ENCODE data around the gene DSP. TPM values are rescaled to one million over a fixed set of nuclear protein-coding genes. Genes with fewer than 3 reads are reported as not detected.

The DSP gene
- total and polyA plus RNA-seq, 9 donors = 1.4 to 58.5 (median 3.4) TPM

DNA sequence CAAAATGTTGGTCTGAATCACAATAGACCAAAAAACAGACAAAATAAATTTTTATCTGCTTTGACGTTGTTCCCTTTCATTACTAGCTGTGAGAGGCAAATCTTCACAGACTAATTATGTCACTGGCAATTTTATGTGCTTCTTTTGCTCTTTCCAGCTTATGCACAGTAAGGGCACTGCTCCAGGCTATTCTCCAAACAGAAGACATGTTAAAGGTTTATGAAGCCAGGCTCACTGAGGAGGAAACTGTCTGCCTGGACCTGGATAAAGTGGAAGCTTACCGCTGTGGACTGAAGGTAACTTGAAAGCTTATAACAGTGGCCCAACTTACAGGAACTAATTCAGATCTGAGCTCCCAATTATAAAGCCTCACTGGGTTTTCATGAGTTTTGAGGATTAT lies 33.0 kb downstream of the DSP start:
- no CpG with 5 or more reads among the region's 2 CpGs for WGBS (ENCODE audit: insufficient coverage)
- Histone ChIP-seq H3K36me3 (ENCODE audit: control insufficient read depth, insufficient read depth, low read length) (no peaks in the 10 kb centered on the region), H3K27ac (ENCODE audit: low read length) (no peak overlapping the region), H3K4me1 (ENCODE audit: control insufficient read depth, insufficient read depth, low read length) (no peaks in the 10 kb centered on the region), H3K9me3 (replicated peaks; ENCODE audit: control insufficient read depth, low read depth, low read length) (no peaks in the 10 kb centered on the region), H3K4me3 (ENCODE audit: low read length) (no peak overlapping the region), H3K27me3 (ENCODE audit: control insufficient read depth, insufficient read depth, low read length) (no peaks in the 10 kb centered on the region)
- DNase-seq = no peak

DNA sequence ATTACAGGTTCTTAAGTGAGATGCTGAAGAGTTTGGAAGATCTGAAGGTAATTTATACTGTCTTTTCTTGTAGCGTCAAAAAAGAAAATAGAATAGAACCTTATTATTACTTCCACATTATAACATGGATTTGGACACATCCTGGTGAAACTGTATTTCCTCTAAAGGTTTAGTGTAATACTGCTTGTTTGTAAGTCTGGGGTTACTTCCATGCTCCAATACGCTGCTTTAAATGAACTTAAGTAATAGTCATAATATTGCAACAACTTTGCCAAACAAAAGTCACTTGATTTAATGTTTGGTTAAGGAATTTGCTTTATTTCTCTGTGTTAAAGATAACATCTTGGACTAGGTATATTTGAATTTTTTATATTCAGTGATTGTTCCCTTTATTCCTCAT lies 37.0 kb downstream of the DSP start:
- Histone ChIP-seq H3K4me3 (ENCODE audit: low read length) (no peak overlapping the region), H3K36me3 (ENCODE audit: control insufficient read depth, insufficient read depth, low read length) (no peaks in the 10 kb centered on the region), H3K4me1 (ENCODE audit: control insufficient read depth, insufficient read depth, low read length) (no peaks in the 10 kb centered on the region), H3K27ac (ENCODE audit: low read length) (no peak overlapping the region), H3K27me3 (ENCODE audit: control insufficient read depth, insufficient read depth, low read length) (peaks cover 4% of the 10 kb centered on the region), H3K9me3 (replicated peaks; ENCODE audit: control insufficient read depth, low read depth, low read length) (no peaks in the 10 kb centered on the region)
- no peak for DNase-seq
- no CpG with 5 or more reads among the region's 2 CpGs for WGBS (ENCODE audit: insufficient coverage)

DNA sequence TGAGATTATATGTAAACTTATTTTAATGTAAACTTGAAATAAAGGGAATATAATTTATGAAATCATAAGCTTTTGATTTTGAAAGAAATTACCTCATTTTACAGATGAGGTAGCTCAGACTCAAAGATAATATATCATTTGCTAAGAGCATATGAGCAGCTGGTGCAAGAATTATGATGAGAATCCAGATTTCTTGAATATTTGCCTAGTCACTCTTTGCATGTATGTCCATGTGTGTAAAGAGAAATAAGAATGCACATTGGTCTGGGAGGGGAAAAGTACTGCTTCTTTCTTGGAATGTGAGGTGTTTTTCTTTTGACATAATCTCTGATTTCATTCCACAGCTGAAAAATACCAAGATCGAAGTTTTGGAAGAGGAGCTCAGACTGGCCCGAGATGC lies 37.5 kb downstream of the DSP start:
- WGBS (ENCODE audit: insufficient coverage) = 86% methylated on average over 1 of the region's 2 CpGs
- no peaks in the 10 kb centered on the region for H3K36me3 ChIP-seq (ENCODE audit: control insufficient read depth, insufficient read depth, low read length)

DNA sequence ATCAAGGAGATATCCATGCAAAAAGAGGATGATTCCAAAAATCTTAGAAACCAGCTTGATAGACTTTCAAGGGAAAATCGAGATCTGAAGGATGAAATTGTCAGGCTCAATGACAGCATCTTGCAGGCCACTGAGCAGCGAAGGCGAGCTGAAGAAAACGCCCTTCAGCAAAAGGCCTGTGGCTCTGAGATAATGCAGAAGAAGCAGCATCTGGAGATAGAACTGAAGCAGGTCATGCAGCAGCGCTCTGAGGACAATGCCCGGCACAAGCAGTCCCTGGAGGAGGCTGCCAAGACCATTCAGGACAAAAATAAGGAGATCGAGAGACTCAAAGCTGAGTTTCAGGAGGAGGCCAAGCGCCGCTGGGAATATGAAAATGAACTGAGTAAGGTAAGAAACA lies 38.4 kb downstream of the DSP start:
- DNase-seq = no peak
- WGBS (ENCODE audit: insufficient coverage) = 91% methylated on average over 9 of the region's 9 CpGs
- H3K27me3 ChIP-seq (ENCODE audit: control insufficient read depth, insufficient read depth, low read length) = peaks cover 4% of the 10 kb centered on the region
- H3K4me1 ChIP-seq (ENCODE audit: control insufficient read depth, insufficient read depth, low read length) = no peaks in the 10 kb centered on the region
- H3K27ac ChIP-seq (ENCODE audit: low read length) = no peak overlapping the region
- no peaks in the 10 kb centered on the region for H3K9me3 ChIP-seq (replicated peaks; ENCODE audit: control insufficient read depth, low read depth, low read length)
- no peaks in the 10 kb centered on the region for H3K36me3 ChIP-seq (ENCODE audit: control insufficient read depth, insufficient read depth, low read length)
- no peak overlapping the region for H3K4me3 ChIP-seq (ENCODE audit: low read length)

More for the DNA sequence above, 37.5 kb downstream of the DSP start:
- no peak overlapping the region for H3K27ac ChIP-seq (ENCODE audit: low read length)
- no peak overlapping the region for H3K4me3 ChIP-seq (ENCODE audit: low read length)
- H3K4me1 ChIP-seq (ENCODE audit: control insufficient read depth, insufficient read depth, low read length) = no peaks in the 10 kb centered on the region
- no peaks in the 10 kb centered on the region for H3K9me3 ChIP-seq (replicated peaks; ENCODE audit: control insufficient read depth, low read depth, low read length)
- no peak for DNase-seq
- H3K27me3 ChIP-seq (ENCODE audit: control insufficient read depth, insufficient read depth, low read length) = peaks cover 4% of the 10 kb centered on the region

DNA sequence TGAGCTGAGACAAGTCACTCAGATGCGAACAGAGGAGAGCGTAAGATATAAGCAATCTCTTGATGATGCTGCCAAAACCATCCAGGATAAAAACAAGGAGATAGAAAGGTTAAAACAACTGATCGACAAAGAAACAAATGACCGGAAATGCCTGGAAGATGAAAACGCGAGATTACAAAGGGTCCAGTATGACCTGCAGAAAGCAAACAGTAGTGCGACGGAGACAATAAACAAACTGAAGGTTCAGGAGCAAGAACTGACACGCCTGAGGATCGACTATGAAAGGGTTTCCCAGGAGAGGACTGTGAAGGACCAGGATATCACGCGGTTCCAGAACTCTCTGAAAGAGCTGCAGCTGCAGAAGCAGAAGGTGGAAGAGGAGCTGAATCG lies 39.1 kb downstream of the DSP start:
- H3K27me3 ChIP-seq (ENCODE audit: control insufficient read depth, insufficient read depth, low read length) = peaks cover 10% of the 10 kb centered on the region
- H3K27ac ChIP-seq (ENCODE audit: low read length) = no peak overlapping the region
- WGBS (ENCODE audit: insufficient coverage) = 86% methylated on average over 12 of the region's 13 CpGs
- DNase-seq = no peak
- no peaks in the 10 kb centered on the region for H3K36me3 ChIP-seq (ENCODE audit: control insufficient read depth, insufficient read depth, low read length)
- no peak overlapping the region for H3K4me3 ChIP-seq (ENCODE audit: low read length)
- no peaks in the 10 kb centered on the region for H3K9me3 ChIP-seq (replicated peaks; ENCODE audit: control insufficient read depth, low read depth, low read length)
- H3K4me1 ChIP-seq (ENCODE audit: control insufficient read depth, insufficient read depth, low read length) = no peaks in the 10 kb centered on the region

DNA sequence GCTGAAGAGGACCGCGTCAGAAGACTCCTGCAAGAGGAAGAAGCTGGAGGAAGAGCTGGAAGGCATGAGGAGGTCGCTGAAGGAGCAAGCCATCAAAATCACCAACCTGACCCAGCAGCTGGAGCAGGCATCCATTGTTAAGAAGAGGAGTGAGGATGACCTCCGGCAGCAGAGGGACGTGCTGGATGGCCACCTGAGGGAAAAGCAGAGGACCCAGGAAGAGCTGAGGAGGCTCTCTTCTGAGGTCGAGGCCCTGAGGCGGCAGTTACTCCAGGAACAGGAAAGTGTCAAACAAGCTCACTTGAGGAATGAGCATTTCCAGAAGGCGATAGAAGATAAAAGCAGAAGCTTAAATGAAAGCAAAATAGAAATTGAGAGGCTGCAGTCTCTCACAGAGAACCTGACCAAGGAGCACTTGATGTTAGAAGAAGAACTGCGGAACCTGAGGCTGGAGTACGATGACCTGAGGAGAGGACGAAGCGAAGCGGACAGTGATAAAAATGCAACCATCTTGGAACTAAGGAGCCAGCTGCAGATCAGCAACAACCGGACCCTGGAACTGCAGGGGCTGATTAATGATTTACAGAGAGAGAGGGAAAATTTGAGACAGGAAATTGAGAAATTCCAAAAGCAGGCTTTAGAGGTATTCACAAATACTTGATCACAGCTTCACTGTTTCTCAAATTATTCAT lies 39.6 kb downstream of the DSP start:
- 75% methylated on average over 12 of the region's 14 CpGs for WGBS (ENCODE audit: insufficient coverage)
- no peaks in the 10 kb centered on the region for H3K36me3 ChIP-seq (ENCODE audit: control insufficient read depth, insufficient read depth, low read length)

DNA sequence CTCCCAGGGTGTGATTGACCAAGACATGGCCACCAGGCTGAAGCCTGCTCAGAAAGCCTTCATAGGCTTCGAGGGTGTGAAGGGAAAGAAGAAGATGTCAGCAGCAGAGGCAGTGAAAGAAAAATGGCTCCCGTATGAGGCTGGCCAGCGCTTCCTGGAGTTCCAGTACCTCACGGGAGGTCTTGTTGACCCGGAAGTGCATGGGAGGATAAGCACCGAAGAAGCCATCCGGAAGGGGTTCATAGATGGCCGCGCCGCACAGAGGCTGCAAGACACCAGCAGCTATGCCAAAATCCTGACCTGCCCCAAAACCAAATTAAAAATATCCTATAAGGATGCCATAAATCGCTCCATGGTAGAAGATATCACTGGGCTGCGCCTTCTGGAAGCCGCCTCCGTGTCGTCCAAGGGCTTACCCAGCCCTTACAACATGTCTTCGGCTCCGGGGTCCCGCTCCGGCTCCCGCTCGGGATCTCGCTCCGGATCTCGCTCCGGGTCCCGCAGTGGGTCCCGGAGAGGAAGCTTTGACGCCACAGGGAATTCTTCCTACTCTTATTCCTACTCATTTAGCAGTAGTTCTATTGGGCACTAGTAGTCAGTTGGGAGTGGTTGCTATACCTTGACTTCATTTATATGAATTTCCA lies 43.9 kb downstream of the DSP start:
- no peak for DNase-seq
- no peaks in the 10 kb centered on the region for H3K4me1 ChIP-seq (ENCODE audit: control insufficient read depth, insufficient read depth, low read length)
- WGBS (ENCODE audit: insufficient coverage) = 95% methylated on average over 14 of the region's 28 CpGs
- no peaks in the 10 kb centered on the region for H3K9me3 ChIP-seq (replicated peaks; ENCODE audit: control insufficient read depth, low read depth, low read length)
- no peak overlapping the region for H3K4me3 ChIP-seq (ENCODE audit: low read length)
- H3K27ac ChIP-seq (ENCODE audit: low read length) = no peak overlapping the region
- H3K36me3 ChIP-seq (ENCODE audit: control insufficient read depth, insufficient read depth, low read length) = no peaks in the 10 kb centered on the region
- H3K27me3 ChIP-seq (ENCODE audit: control insufficient read depth, insufficient read depth, low read length) = peaks cover 10% of the 10 kb centered on the region

More for the DNA sequence above, 39.6 kb downstream of the DSP start:
- Histone ChIP-seq H3K4me3 (ENCODE audit: low read length) (no peak overlapping the region), H3K27ac (ENCODE audit: low read length) (no peak overlapping the region), H3K27me3 (ENCODE audit: control insufficient read depth, insufficient read depth, low read length) (peaks cover 10% of the 10 kb centered on the region), H3K9me3 (replicated peaks; ENCODE audit: control insufficient read depth, low read depth, low read length) (no peaks in the 10 kb centered on the region), H3K4me1 (ENCODE audit: control insufficient read depth, insufficient read depth, low read length) (no peaks in the 10 kb centered on the region)
- no peak for DNase-seq

DNA sequence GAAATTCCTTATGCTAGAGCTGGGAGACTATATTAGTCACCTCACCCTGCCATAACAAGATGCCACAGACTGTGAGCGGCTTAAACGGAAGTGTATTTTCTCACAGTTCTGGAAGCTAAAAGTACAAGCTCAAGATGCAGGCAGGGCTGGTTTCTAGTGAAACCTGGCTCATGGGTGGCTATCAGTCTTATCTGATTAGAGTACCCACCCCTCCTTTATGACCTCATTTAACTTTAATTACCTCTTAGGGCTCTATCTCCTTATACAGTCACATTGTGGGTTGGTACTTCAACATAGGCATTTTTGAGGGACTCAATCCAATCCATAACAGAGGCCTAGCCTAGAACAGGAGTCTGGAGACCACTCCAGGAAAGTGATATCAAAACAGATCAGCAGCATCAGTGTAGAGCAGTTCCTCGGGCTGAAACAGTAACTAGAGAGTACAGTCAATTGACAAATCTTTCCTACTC lies 46.2 kb downstream of the DSP start:
- WGBS (ENCODE audit: insufficient coverage) = 100% methylated on average over 2 of the region's 3 CpGs
- Histone ChIP-seq H3K27me3 (ENCODE audit: control insufficient read depth, insufficient read depth, low read length) (peaks cover 6% of the 10 kb centered on the region), H3K36me3 (ENCODE audit: control insufficient read depth, insufficient read depth, low read length) (no peaks in the 10 kb centered on the region), H3K4me3 (ENCODE audit: low read length) (no peak overlapping the region), H3K27ac (ENCODE audit: low read length) (no peak overlapping the region), H3K4me1 (ENCODE audit: control insufficient read depth, insufficient read depth, low read length) (peaks cover 6% of the 10 kb centered on the region), H3K9me3 (replicated peaks; ENCODE audit: control insufficient read depth, low read depth, low read length) (no peaks in the 10 kb centered on the region)
- DNase-seq = no peak

DNA sequence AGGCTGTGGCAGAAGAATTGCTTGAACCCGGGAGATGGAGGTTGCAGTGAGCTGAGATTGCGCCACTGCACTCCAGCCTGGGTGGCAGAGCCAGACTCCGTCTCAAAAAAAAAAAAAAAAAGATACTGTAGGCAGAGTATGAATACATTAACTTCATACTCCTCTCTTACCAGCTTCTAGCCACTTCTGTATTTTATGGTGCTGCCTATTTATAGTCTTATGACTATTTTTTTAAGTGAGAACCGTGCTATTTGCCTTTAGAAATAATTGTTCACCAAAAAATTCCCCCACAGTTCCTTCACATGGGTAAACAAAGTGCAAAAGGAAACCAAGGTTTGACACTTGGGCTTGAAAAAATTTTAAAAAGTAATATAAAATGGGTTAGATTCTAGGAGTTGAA lies 47.0 kb downstream of the DSP start:
- no peak overlapping the region for H3K4me3 ChIP-seq (ENCODE audit: low read length)
- H3K4me1 ChIP-seq (ENCODE audit: control insufficient read depth, insufficient read depth, low read length) = peaks cover 6% of the 10 kb centered on the region
- H3K9me3 ChIP-seq (replicated peaks; ENCODE audit: control insufficient read depth, low read depth, low read length) = no peaks in the 10 kb centered on the region
- H3K27ac ChIP-seq (ENCODE audit: low read length) = no peak overlapping the region
- no CpG with 5 or more reads among the region's 4 CpGs for WGBS (ENCODE audit: insufficient coverage)
- no peaks in the 10 kb centered on the region for H3K36me3 ChIP-seq (ENCODE audit: control insufficient read depth, insufficient read depth, low read length)
- DNase-seq = no peak
- peaks cover 6% of the 10 kb centered on the region for H3K27me3 ChIP-seq (ENCODE audit: control insufficient read depth, insufficient read depth, low read length)

DNA sequence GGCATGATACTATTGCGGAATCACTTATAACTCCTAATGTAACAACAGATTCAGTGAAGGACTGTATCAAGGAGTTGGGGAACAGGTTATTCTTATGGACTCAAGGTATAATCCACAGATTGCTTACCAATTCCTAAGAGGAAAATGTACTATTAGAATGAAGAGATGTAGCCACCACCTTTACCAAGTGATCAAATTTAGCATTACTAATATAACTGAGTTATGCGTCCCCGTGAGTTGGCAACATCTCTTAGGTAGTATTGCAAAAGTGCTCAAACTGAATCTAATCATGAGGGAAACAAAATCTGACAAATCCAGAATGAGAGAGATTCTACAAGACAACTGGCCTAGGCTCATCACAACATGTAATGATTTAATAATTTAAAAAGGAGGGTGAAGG lies 47.8 kb downstream of the DSP start:
- no peak overlapping the region for H3K27ac ChIP-seq (ENCODE audit: low read length)
- peaks cover 6% of the 10 kb centered on the region for H3K27me3 ChIP-seq (ENCODE audit: control insufficient read depth, insufficient read depth, low read length)
- no peaks in the 10 kb centered on the region for H3K9me3 ChIP-seq (replicated peaks; ENCODE audit: control insufficient read depth, low read depth, low read length)
- no peaks in the 10 kb centered on the region for H3K36me3 ChIP-seq (ENCODE audit: control insufficient read depth, insufficient read depth, low read length)
- WGBS (ENCODE audit: insufficient coverage) = no CpG with 5 or more reads among the region's 3 CpGs
- H3K4me3 ChIP-seq (ENCODE audit: low read length) = no peak overlapping the region
- H3K4me1 ChIP-seq (ENCODE audit: control insufficient read depth, insufficient read depth, low read length) = peaks cover 6% of the 10 kb centered on the region
- no peak for DNase-seq

Measured in muscle of leg (tissue), 11 donors.